Suppressor macrophage treated with lipopolysaccharide for 1 hour (primary cell): ENCODE results near the gene SERP2.

Experiments used
- DNase-seq, 3 donors: peaks; one replicate each; pipeline ENCODE4 v3.0.0-alpha.2; 2020 to 2022

The SERP2 gene

DNA sequence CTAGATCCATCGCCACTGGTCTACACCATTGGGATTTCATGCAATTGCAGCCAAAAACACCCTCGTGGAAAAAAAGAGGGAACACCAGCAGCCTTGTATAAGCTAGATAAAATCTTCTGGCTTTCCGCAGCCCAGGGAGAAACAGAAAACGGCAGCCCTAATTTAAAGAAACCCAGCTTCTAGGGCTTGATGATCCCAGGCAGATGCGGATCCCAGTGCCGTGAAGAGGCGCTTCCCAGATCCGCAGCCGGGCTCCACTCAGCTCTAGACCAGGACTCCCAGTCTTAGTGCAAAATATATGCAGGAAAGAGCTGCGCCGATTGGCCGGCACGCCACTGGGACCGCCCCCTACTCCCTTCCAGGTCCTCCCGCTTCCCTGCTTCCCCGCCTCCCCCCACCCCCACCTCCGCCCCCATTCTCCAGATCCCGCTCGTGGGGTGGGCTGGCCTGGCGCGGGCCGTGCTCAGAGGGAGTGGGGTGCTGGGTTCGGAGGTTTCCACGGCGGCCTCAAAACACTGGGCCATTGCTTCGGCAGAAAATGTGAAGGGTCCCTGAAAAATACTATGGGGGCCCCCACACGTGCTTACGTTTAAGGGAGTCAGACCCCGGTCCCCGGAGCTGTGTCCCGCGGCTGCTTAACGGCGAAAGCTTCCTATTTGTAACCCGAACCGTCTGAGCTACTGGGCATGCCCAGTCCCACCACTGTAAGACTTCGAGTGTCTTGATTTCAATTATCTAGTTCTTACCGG lies 63.1 kb downstream of the SERP2 start:
- peak; percentile 64 to 87 (median 78) for DNase-seq

DNA sequence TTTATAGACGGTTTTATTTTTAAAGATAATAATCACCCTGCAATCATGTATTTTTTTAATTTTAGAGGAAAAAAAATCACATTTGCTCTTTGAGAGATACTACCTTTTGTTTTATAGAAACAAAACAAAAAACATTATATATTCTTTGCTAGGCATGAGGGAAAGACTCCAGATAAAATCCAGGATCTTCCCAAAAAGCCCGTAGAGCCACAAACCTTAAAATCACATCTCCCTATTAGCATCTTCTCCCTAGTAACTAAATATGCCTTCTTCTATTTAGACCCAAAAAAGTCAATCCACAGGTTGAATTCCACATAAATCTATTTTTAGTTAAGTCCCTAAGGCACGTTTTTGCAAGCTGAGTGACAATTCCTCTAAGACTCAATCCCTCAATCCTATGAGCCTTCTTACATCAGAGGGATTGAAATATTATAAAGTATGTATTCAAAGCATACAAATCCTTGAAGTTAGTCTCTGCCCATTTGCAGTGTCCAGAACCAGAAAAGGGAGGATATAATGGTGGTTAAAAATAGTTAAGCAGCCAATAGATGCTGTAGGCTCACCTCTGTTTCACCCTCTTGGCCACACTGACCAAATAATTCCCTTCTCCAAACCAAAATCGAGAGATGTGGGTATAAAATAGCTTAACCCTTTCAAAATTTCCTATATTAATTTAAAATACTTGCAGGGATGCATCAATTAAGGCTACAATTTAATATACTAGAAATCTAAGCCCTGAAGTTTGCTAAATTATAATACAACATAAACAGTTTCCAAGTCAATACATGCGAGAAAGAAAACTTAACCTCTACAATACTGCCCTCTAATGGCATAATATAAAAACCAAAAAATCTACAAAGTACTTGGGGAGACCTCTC lies 64.0 kb downstream of the SERP2 start:
- peak; percentile 45 to 86 (median 81) for DNase-seq

- DNase-seq = no peak
Observed at GRCh38 chr13:44438234-44438579, 64.6 kb downstream of the SERP2 start.

GRCh38 chr13:44439452-44440024 lies 65.9 kb downstream of the SERP2 start:
- DNase-seq = peak; percentile 41 to 60 (median 53)

DNA sequence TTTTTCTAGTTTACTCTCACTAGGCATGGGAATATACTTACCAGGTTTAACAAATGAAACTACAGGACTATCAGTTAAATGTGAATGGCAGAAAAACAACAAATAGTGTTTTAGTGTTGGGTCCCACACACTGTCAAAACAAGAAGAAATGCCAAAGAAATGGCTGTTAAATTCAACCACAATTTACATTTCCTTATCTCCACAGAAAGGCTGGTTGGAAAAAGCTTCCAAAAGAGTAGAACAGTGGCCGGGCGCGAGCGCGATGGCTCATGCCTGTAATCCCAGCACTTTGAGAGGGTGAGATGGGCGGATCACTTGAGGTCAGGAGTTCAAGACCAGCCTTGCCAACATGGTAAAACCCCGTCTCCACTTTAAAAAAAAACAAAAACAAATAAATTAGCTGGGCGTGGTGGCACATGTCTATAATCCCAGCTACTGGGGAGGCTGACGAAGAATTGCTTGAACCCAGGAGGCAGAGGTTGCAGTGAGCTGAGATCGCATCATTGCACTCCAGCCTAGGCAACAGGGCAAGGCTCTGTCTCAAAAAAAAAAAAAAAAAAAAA lies 66.5 kb downstream of the SERP2 start:
- no peak for DNase-seq
